GM12872 (cell line): ENCODE data around the gene AUNIP.

Experiments
- TF ChIP-seq, protein P1 (sequence below): IDR thresholded peaks from 3 replicates; pipeline ENCODE4 v1.5.1; 2011; ENCODE audit warnings: low read depth, mild to moderate bottlenecking, low read length, moderate library complexity; ENCODE audit not compliant: insufficient read depth

Gene AUNIP

DNA sequence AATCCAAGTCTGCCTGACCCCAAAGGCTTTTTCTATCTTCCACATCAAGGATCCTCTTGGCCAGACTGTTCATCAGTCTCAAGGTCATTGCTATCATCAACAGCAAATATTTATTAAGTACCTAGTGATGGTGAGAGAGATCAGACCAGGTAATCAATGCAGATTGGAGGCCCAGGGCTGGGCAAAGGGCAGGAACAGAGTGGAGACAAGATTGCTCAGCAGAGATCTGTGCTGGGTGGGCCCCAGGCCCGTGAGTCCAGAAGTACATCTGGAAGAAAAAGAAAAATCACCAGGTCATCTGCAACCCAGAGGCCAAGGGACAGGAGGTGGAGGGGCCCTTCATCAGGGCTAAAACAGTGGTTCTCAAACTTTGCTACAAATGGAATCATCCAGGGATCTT is 26.3 kb upstream of the AUNIP start:
- TF ChIP-seq, protein P1, sequence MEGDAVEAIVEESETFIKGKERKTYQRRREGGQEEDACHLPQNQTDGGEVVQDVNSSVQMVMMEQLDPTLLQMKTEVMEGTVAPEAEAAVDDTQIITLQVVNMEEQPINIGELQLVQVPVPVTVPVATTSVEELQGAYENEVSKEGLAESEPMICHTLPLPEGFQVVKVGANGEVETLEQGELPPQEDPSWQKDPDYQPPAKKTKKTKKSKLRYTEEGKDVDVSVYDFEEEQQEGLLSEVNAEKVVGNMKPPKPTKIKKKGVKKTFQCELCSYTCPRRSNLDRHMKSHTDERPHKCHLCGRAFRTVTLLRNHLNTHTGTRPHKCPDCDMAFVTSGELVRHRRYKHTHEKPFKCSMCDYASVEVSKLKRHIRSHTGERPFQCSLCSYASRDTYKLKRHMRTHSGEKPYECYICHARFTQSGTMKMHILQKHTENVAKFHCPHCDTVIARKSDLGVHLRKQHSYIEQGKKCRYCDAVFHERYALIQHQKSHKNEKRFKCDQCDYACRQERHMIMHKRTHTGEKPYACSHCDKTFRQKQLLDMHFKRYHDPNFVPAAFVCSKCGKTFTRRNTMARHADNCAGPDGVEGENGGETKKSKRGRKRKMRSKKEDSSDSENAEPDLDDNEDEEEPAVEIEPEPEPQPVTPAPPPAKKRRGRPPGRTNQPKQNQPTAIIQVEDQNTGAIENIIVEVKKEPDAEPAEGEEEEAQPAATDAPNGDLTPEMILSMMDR: no peak

DNA sequence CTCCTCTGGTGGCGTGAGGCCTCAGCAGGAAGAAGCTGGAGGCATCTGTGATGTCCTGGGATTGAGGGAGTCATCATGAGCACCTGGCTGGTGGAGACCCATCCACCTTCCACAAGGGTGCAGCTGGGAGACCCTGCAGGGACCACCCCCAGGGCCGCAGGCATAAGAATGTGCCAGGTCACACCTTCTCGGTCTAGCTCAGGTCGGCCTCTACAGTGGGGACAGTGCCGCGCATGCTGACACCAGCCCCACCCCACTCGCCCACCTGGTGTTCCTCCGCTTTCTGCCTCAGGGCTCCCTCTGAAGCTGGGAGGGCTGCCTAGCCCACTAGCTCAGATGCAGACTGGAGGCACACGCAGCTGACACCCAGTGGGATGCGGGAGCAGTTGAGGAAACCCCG is 22.0 kb upstream of the AUNIP start:
- TF ChIP-seq, protein P1: no peak

DNA sequence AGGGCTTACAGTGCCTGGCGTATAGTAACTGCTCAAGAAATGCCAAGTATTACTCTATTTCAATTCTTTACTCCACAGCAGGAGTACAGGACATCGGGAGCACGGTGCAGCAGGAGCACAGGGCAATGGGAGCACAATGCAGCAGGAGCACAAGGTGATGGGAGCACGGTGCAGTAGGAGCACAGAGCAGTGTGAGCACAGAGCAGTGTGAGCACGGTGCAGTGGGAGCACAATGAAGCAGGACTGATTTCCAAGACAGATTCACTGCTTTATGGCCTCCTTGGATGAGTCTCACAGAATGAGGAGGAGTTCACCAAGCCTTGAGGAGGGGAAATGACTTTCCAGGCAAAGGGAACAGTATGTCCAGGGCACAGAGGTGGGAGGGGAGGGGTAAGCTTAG is 21.3 kb upstream of the AUNIP start:
- TF ChIP-seq, protein P1: no peak

DNA sequence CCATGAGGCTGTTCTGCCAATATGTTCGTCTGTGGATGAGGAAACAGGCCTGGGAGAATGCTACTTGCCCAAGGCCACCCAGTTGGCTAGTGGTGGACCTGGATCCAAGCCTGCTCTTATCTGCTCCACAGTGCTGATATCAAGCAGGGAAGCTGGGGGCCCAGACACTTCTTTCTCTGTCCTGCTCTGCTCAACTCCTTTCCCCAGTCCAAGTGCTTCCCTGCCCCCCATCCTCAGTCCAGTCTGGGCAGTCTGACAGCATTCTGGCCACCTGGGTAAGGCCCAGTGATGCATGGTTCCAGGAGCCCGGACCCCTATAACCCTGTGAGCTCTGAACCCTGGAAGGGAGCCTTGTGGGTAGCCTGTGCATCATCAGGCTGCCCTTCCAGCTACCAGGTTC is 20.4 kb upstream of the AUNIP start:
- TF ChIP-seq, protein P1: no peak

DNA sequence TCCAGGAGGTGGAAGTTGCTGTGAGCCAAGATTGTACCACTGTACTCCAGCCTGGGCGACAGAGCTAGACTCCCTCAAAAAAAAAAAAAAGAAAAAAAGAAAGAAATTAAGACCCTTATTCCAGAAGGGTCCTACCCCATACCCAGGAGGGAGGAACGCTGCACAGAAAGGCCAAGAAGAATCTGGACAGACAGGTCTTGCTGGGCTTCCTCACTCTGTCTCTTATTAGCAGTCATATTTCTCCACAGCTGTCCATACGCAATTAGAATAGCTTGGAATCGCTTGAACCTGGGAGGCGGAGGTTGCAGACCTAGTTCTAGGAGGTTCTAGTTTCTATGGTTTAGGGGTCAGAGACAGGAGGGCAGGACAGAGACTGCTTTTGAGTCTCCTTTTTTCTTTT is 19.4 kb upstream of the AUNIP start:
- TF ChIP-seq, protein P1: no peak

DNA sequence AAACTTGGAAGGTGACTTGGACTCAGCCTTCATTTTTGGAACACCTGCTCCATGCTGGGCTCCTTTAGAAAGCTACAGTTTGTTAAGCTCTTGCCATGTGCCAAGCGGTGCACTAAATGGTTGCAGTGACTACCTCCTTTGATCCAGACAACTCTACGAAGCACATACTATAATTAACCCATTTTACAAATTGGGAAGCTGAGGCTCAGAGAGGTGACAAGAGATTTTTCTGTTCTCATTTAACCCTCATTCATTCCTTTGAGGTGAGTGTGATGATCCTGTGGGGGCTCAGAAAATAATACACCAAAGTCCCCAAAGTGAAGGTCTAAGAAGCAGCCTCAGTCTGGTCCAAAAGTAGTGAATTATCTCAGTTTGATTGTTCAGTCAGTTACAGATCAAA is 17.9 kb upstream of the AUNIP start:
- TF ChIP-seq, protein P1: no peak

DNA sequence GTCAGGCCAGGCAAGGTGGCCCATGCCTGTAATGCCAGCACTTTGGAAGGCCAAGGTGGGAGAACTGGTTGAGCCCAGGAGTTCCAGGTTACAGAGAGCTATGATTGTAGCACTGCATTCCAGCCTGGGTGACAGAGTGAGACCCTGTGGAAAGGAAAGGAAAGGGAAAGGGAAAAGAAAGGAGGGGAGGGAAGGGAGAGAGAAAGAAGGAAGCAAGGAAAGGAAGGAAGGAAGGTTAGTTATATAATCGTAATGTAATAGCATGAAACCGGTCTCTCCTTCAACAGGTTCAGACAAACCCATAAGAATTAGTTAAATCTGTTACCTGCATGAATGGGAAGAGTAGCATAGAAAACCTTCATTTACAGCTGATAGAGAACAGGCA is 17.4 kb upstream of the AUNIP start:
- TF ChIP-seq, protein P1: no peak
